Colonic mucosa (tissue), 4 donors: ENCODE data around the gene GRHL3. TPM values are rescaled to one million over a fixed set of nuclear protein-coding genes. Genes with fewer than 3 reads are reported as not detected.

Experiments used
- DNase-seq: peaks from one replicate; pipeline ENCODE4 v3.0.0-alpha.2; 2020
- H3K27ac ChIP-seq: fragments of 200-600 bp; one replicate; pipeline ENCODE4 v1.8.0; 2021
- H3K27me3 ChIP-seq: fragments of 200-600 bp; one replicate; pipeline ENCODE4 v1.8.0; 2021
- H3K36me3 ChIP-seq: fragments of 200-600 bp; one replicate; pipeline ENCODE4 v1.8.0; 2021
- H3K4me1 ChIP-seq: fragments of 200-600 bp; one replicate; pipeline ENCODE4 v1.8.0; 2021; ENCODE audit warnings: mild to moderate bottlenecking
- H3K4me3 ChIP-seq: fragments of 200-600 bp; one replicate; pipeline ENCODE4 v1.8.0; 2021
- H3K9ac ChIP-seq, 2 donors: one replicate each; pipeline ENCODE4 v1.7.0; 2013; ENCODE audit warnings: control low read depth in 2 of 2, low read depth in 2 of 2, low read length in 2 of 2
- H3K9me3 ChIP-seq: fragments of 200-600 bp; one replicate; pipeline ENCODE4 v1.8.0; 2021
- CTCF ChIP-seq: fragments of 200-600 bp; IDR thresholded peaks from one replicate; pipeline ENCODE4 v1.8.0; 2022; ENCODE audit warnings: antibody characterized with exemption, mild to moderate bottlenecking
- intact Hi-C: fragments of 100-400 bp; cut with DNase I; formaldehyde crosslinking; loops from one replicate; pipeline ENCODE4 v1.14.1; 2022
- total RNA-seq, 2 donors: library from RNA; stranded (reverse); fragmentation: NEBNext Ultra II Directional in 1 of 2; extraction: Animal tissue kit (Norgen Biotek cat#: 25700) in 1 of 2; gene quantifications; one replicate each; pipeline ENCODE4 v1.2.1, GENCODE V29; 2021
- donor health status: healthy.
- donor health status: DM: no; HTN: no; CAD: no.
- donor health status: DM: no; HTN: no; CAD: no.

GRHL3 gene
- total RNA-seq, 2 donors from 2014 or later, result 0.64 to 1.5 TPM

- H3K36me3 ChIP-seq, result no peaks in the 10 kb centered on the region
- no peaks in the 10 kb centered on the region for H3K27me3 ChIP-seq
- intact Hi-C loops, result no loop called here
- no peak for TF ChIP-seq CTCF
- DNase-seq, result no peak
- no peaks in the 10 kb centered on the region for H3K4me1 ChIP-seq
- no peak overlapping the region for H3K9ac ChIP-seq
- no peaks in the 10 kb centered on the region for H3K9me3 ChIP-seq
- no peak overlapping the region for H3K27ac ChIP-seq
- no peak overlapping the region for H3K4me3 ChIP-seq
Observed at GRCh38 chr1:24311741-24312140, 7.4 kb upstream of the GRHL3 start.

GRCh38 chr1:24315391-24315790, 3.8 kb upstream of the GRHL3 start:
- no peak overlapping the region for H3K27ac ChIP-seq
- H3K4me1 ChIP-seq, result no peaks in the 10 kb centered on the region
- intact Hi-C loops, result no loop called here
- no peak overlapping the region for H3K9ac ChIP-seq
- no peak for DNase-seq
- H3K27me3 ChIP-seq, result no peaks in the 10 kb centered on the region
- H3K36me3 ChIP-seq, result no peaks in the 10 kb centered on the region
- H3K4me3 ChIP-seq, result no peak overlapping the region
- no peak for TF ChIP-seq CTCF
- H3K9me3 ChIP-seq, result no peaks in the 10 kb centered on the region

- TF ChIP-seq CTCF, result no peak
- H3K9ac ChIP-seq, result no peak overlapping the region
- peaks cover 7% of the 10 kb centered on the region for H3K4me1 ChIP-seq
- H3K27me3 ChIP-seq, result no peaks in the 10 kb centered on the region
- intact Hi-C loops, result no loop called here
- no peak for DNase-seq
- no peak overlapping the region for H3K27ac ChIP-seq
- H3K36me3 ChIP-seq, result no peaks in the 10 kb centered on the region
- H3K9me3 ChIP-seq, result no peaks in the 10 kb centered on the region
- no peak overlapping the region for H3K4me3 ChIP-seq
Observed at GRCh38 chr1:24316645-24317044, 2.5 kb upstream of the GRHL3 start.

- Histone ChIP-seq H3K27ac (no peak overlapping the region), H3K9ac (no peak overlapping the region), H3K9me3 (no peaks in the 10 kb centered on the region), H3K27me3 (no peaks in the 10 kb centered on the region), H3K4me3 (no peak overlapping the region), H3K36me3 (no peaks in the 10 kb centered on the region), H3K4me1 (peaks cover 7% of the 10 kb centered on the region)
- no peak for DNase-seq
- no peak for TF ChIP-seq CTCF
- intact Hi-C loops, result no loop called here
Observed at GRCh38 chr1:24317081-24317480, 2.1 kb upstream of the GRHL3 start.

- Histone ChIP-seq H3K27ac (no peak overlapping the region), H3K9me3 (no peaks in the 10 kb centered on the region), H3K9ac (no peak overlapping the region), H3K4me3 (no peak overlapping the region), H3K27me3 (no peaks in the 10 kb centered on the region), H3K4me1 (peaks cover 7% of the 10 kb centered on the region), H3K36me3 (no peaks in the 10 kb centered on the region)
- no peak for DNase-seq
- intact Hi-C loops, result no loop called here
- no peak for TF ChIP-seq CTCF
Observed at GRCh38 chr1:24317956-24318614, 1.1 kb upstream of the GRHL3 start.
